HepG2 (cell line): Measurements from ENCODE around the gene MRPL39.

Experiments
- ARNT2 ChIP-seq: sonication (generic); formaldehyde crosslinking; IDR thresholded peaks from 2 replicates; pipeline ENCODE4 v1.8.0; 2022; ENCODE audit warnings: mild to moderate bottlenecking, low read depth, missing genetic modification reagents, moderate library complexity
- BRCA1 ChIP-seq: sonication (generic); formaldehyde crosslinking; IDR thresholded peaks from 2 replicates; pipeline ENCODE4 v1.4.0; 2020; ENCODE audit warnings: missing genetic modification reagents
- CBX5 ChIP-seq: sonication (generic); formaldehyde crosslinking; IDR thresholded peaks from 2 replicates; pipeline ENCODE4 v1.4.0; 2020; ENCODE audit warnings: missing genetic modification reagents, borderline replicate concordance
- CHD4 ChIP-seq: fragments of 200-600 bp; sonication (generic); IDR thresholded peaks from 2 replicates; pipeline ENCODE4 v1.7.0; 2017; ENCODE audit warnings: mild to moderate bottlenecking, low read length, borderline replicate concordance
- HNRNPL ChIP-seq: fragments of 200-400 bp; formaldehyde crosslinking; IDR thresholded peaks from 2 replicates; pipeline ENCODE4 v1.6.1; 2017; ENCODE audit warnings: mild to moderate bottlenecking, low read depth, low read length
- IKZF4 ChIP-seq: sonication (generic); formaldehyde crosslinking; IDR thresholded peaks from 2 replicates; pipeline ENCODE4 v1.5.1; 2020; ENCODE audit warnings: borderline replicate concordance, mild to moderate bottlenecking, low read depth, missing genetic modification reagents; ENCODE audit errors: not compliant biosample characterization
- KDM3A ChIP-seq: IDR thresholded peaks from 2 replicates; pipeline ENCODE4 v1.6.1; 2018; ENCODE audit warnings: low read depth, missing compliant biosample characterization
- SNRNP70 ChIP-seq: fragments of 200-400 bp; formaldehyde crosslinking; IDR thresholded peaks from 2 replicates; pipeline ENCODE4 v1.6.1; 2017; ENCODE audit warnings: mild to moderate bottlenecking, low read depth, low read length, moderate library complexity
- ZNF30 ChIP-seq: sonication (generic); formaldehyde crosslinking; IDR thresholded peaks from 2 replicates; pipeline ENCODE4 v1.5.0; 2020; ENCODE audit warnings: mild to moderate bottlenecking, missing genetic modification reagents
- ZNF550 ChIP-seq: sonication (generic); formaldehyde crosslinking; IDR thresholded peaks from 2 replicates; pipeline ENCODE4 v1.4.0; 2020; ENCODE audit warnings: mild to moderate bottlenecking, missing genetic modification reagents, borderline replicate concordance
- TF ChIP-seq, protein P1 (sequence below): sonication (generic); formaldehyde crosslinking; IDR thresholded peaks from 2 replicates; pipeline ENCODE4 v1.9.0; 2022; ENCODE audit warnings: missing genetic modification reagents, mild to moderate bottlenecking, borderline replicate concordance

DNA sequence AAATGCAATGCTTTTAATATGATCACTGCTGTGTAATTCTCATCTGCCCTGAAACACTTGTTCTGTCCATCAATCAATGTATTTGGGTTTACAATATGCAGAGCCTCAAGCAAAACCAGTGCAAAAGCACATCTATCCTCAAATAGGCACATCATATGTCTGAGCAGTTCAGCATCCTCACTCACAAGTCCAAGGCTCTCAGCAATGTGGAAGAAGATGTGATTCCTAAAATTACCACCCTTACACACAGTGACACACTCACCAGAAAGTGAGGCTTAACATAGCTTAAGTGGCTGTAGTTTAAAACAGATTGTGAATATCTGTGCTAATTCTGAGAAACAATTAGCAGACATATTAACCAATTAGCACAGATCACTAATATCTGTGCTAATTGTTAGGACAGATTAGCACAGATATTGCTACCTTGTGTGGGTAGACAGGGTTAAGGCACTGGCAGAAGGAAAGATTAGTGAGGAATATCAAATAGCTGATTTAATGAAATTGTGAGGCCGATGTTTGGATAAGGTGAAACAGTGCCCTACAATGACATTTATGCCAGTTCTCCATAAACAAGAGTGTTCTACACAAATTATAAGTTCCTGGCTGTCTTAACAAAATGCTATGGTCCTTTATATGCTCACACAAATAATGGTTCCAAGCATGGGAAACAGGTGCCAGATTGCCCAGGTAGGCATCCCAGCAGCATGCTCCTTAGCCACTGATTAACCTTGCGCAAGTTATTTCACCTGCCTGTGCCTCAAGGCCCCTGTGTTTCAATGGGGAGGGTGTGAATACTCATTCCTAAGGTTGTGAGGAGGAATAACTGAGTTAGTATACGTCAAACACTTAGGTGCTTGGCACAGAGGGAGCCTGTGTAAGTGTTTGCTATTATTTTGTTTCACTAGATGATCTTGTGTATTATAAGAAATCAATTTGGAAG, 41.7 kb downstream of the MRPL39 start:
- TF ChIP-seq SNRNP70 (no peak), ZNF550 (CRISPR knock-in tag) (no peak), ZNF30 (CRISPR knock-in tag) (no peak), CHD4 (no peak), IKZF4 (CRISPR knock-in tag) (no peak), HNRNPL (no peak), BRCA1 (CRISPR knock-in tag) (no peak), CBX5 (CRISPR knock-in tag) (no peak), ARNT2 (CRISPR knock-in tag) (no peak), KDM3A (CRISPR knock-in tag) (no peak)
- TF ChIP-seq, protein P1, sequence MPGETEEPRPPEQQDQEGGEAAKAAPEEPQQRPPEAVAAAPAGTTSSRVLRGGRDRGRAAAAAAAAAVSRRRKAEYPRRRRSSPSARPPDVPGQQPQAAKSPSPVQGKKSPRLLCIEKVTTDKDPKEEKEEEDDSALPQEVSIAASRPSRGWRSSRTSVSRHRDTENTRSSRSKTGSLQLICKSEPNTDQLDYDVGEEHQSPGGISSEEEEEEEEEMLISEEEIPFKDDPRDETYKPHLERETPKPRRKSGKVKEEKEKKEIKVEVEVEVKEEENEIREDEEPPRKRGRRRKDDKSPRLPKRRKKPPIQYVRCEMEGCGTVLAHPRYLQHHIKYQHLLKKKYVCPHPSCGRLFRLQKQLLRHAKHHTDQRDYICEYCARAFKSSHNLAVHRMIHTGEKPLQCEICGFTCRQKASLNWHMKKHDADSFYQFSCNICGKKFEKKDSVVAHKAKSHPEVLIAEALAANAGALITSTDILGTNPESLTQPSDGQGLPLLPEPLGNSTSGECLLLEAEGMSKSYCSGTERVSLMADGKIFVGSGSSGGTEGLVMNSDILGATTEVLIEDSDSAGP, result no peak
